Right lobe of liver (tissue), 6 donors: ENCODE results near the gene TWIST1. TPM values are rescaled to one million over a fixed set of nuclear protein-coding genes. Genes with fewer than 3 reads are reported as not detected.

ENCODE experiments used
- ATAC-seq, 4 donors: fragments of 200-7000 bp; cut with Tn5 transposase; one replicate each; pipeline ENCODE4 v1.9.1; 2020; ENCODE audit warnings: mild to moderate bottlenecking in 4 of 4, moderate library complexity in 4 of 4
- DNase-seq, 3 donors: peaks; one replicate each; pipeline ENCODE4 v3.0.0-alpha.2; 2020
- H3K27ac ChIP-seq, 3 donors: fragments of 200-600 bp; one replicate each; pipeline ENCODE4 v1.8.0; 2022
- H3K27me3 ChIP-seq, 2 donors: fragments of 200-600 bp; one replicate each; pipeline ENCODE4 v1.8.0; 2022
- H3K36me3 ChIP-seq, 4 donors: fragments of 200-600 bp; sonication (generic) in 1 of 4; one replicate each; pipeline versions ENCODE4 v1.5.1 to v1.8.0; 2017 to 2022; ENCODE audit warnings: control low read depth in 1 of 4
- H3K4me1 ChIP-seq, 4 donors: fragments of 200-600 bp; sonication (generic) in 1 of 4; one replicate each; pipeline versions ENCODE4 v1.5.1 to v1.8.0; 2017 to 2022; ENCODE audit warnings: control low read depth in 1 of 4
- H3K4me3 ChIP-seq, 3 donors: fragments of 200-600 bp; one replicate each; pipeline ENCODE4 v1.8.0; 2022
- H3K9me3 ChIP-seq, 4 donors: fragments of 200-600 bp; sonication (generic) in 1 of 4; one replicate each; pipeline versions ENCODE4 v1.5.1 to v1.8.0; 2017 to 2022; ENCODE audit warnings: control low read depth in 1 of 4
- POLR2A ChIP-seq: fragments of 450-650 bp; IDR thresholded peaks from one replicate; pipeline ENCODE4 v1.6.1; 2017; ENCODE audit warnings: antibody characterized with exemption, mild to moderate bottlenecking
- WGBS: methylation state at CpG from one replicate; pipeline ENCODE4 v1.1.6; 2018; ENCODE audit warnings: low coverage, low lambda C conversion rate; ENCODE audit not compliant: insufficient coverage; ENCODE audit errors: missing lambda C conversion rate; 5-methylcytosine and 5-hydroxymethylcytosine counted together
- intact Hi-C, 2 donors: fragments of 100-400 bp; cut with DNase I; formaldehyde crosslinking; loops; one replicate each; pipeline versions ENCODE4 v1.11.2 to v1.14.1; 2022
- total RNA-seq, 6 experiments: library from RNA; depleted of rRNA in 2 of 6; stranded (reverse); fragments of >200 nt in 2 of 6; fragmentation: NEBNext Ultra II Directional in 3 of 6; extraction: Animal tissue kit (Norgen Biotek cat#: 25700) in 3 of 6; gene quantifications; one replicate each; pipeline versions ENCODE4 v1.1.0 to v1.2.4, GENCODE V29; 2016 to 2023
- TF ChIP-seq, protein P1 (sequence below), 4 donors: fragments of 200-600 bp in 3 of 4; fragments of 450-650 bp in 1 of 4; IDR thresholded peaks; one replicate each; pipeline versions ENCODE4 v1.5.1 to v1.8.0; 2016 to 2022; ENCODE audit warnings: antibody characterized with exemption in 4 of 4, mild to moderate bottlenecking in 2 of 4
- donor health status: DM: no; HTN: yes; CAD: no.
- donor health status: DM: no; HTN: no; CAD: no.
- donor health status: DM: no; HTN: no; CAD: no.
- donor health status: DM: no; HTN: yes; CAD: no.
- donor health status: DM: no; HTN: yes; CAD: no.

Gene TWIST1
- total RNA-seq, 6 experiments from 2014 or later, result 0.42 TPM; not detected in 5

DNA sequence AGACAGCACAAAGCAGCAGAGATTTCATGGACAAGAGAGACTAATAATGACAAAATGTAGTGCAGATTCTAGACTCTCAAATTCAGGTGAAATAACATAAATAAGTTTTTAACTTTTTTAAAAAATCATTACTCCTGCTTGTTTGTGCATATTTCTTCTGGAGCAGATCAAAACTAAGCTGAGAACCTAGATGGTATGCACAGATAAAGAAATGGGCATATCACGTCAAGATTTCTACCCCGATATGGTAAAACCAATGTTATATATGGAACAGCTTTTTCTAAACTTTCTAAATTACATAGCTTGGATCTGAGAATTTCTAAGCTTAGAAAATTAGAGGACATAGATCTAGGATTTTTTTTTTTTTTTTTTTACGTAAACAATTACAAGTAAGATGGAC lies 18.2 kb downstream of the TWIST1 start:
- 79% methylated on average over 3 of the region's 3 CpGs for WGBS
- no peaks in the 10 kb centered on the region for H3K4me1 ChIP-seq
- no peak overlapping the region for H3K4me3 ChIP-seq
- no peak overlapping the region for H3K27ac ChIP-seq
- no peak for ATAC-seq
- no peak for DNase-seq
- H3K27me3 ChIP-seq, result peaks cover 0 to 4% of the 10 kb centered on the region in 2 donors
- intact Hi-C loops, result no loop called here
- no peaks in the 10 kb centered on the region for H3K36me3 ChIP-seq
- no peaks in the 10 kb centered on the region for H3K9me3 ChIP-seq
- TF ChIP-seq, protein P1, sequence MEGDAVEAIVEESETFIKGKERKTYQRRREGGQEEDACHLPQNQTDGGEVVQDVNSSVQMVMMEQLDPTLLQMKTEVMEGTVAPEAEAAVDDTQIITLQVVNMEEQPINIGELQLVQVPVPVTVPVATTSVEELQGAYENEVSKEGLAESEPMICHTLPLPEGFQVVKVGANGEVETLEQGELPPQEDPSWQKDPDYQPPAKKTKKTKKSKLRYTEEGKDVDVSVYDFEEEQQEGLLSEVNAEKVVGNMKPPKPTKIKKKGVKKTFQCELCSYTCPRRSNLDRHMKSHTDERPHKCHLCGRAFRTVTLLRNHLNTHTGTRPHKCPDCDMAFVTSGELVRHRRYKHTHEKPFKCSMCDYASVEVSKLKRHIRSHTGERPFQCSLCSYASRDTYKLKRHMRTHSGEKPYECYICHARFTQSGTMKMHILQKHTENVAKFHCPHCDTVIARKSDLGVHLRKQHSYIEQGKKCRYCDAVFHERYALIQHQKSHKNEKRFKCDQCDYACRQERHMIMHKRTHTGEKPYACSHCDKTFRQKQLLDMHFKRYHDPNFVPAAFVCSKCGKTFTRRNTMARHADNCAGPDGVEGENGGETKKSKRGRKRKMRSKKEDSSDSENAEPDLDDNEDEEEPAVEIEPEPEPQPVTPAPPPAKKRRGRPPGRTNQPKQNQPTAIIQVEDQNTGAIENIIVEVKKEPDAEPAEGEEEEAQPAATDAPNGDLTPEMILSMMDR (IDR thresholded peaks at IDR 0.05), result no peak
- TF ChIP-seq POLR2A, result no peak

DNA sequence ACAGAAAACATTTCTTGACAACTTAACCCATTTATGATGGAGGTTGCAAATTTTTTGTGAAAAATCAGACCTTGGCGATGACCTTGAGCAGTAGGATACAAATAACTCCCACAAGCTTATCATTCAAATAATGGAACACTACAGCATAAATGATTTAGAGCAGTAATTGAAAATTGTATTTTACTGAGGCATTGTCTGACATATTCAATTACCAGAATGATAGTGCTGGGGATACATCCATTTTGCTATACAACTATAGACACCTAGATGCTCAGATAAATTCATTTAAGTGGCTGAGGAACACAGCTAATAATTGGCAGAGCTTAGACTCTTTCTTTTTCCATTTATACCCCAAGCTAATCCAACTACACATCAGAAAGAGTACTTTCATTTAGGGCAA lies 18.9 kb downstream of the TWIST1 start:
- no peak overlapping the region for H3K27ac ChIP-seq
- no peaks in the 10 kb centered on the region for H3K9me3 ChIP-seq
- DNase-seq, result no peak
- no peak for TF ChIP-seq POLR2A
- TF ChIP-seq, protein P1 (IDR thresholded peaks at IDR 0.05), result no peak
- intact Hi-C loops, result no loop called here
- H3K4me3 ChIP-seq, result no peak overlapping the region
- H3K4me1 ChIP-seq, result no peaks in the 10 kb centered on the region
- no peaks in the 10 kb centered on the region for H3K36me3 ChIP-seq
- 56% methylated on average over 1 of the region's 1 CpG for WGBS
- H3K27me3 ChIP-seq, result peaks cover 0 to 4% of the 10 kb centered on the region in 2 donors
- ATAC-seq, result no peak

DNA sequence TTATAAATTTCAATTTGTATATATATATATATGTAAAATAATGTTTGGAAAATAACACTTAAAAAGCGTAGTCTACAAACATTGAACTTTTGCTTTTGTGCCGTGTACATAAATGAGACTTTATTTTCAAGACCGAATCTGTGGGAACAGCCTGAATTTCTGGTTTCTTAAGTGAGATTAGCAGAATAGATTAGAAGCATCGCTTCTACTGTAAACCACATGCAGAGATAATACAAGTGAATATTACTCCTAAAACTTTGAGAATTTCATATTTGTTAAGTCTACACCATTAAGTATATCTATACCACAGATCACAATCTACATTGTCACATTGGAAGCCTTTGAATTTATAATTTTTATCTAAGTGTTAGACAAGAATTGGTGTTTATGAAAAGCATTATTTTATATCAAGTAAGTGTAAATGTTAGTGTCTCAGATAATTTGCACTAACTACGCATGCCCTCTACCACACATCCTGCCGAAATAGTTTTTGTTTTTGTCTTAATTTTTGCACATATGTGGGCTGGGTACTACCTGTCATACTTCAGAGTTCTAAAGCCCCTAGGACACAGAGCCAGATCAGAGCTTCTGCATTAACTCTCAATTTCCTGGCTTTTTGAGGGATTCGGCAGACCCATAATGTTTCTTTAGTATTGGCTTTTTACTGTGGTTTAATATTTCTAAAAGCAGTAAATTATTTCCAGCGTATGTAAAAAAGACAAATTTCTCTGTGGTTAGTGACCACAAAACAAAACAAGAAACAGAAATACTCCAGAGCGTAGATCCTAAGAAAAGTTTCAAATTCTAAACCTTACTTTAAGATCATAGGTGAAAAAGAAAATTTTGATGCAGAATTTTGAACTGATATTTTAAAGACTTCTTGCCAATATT lies 20.0 kb downstream of the TWIST1 start:
- Histone ChIP-seq H3K4me3 (no peak overlapping the region), H3K9me3 (no peaks in the 10 kb centered on the region), H3K36me3 (no peaks in the 10 kb centered on the region), H3K27ac (no peak overlapping the region), H3K4me1 (no peaks in the 10 kb centered on the region), H3K27me3 (peaks cover 0 to 4% of the 10 kb centered on the region in 2 donors)
- no peak for TF ChIP-seq POLR2A
- TF ChIP-seq, protein P1 (IDR thresholded peaks at IDR 0.05), result no peak
- WGBS, result 64% methylated on average over 9 of the region's 9 CpGs
- DNase-seq (no peak), ATAC-seq (no peak)
- intact Hi-C loops, result no loop called here

DNA sequence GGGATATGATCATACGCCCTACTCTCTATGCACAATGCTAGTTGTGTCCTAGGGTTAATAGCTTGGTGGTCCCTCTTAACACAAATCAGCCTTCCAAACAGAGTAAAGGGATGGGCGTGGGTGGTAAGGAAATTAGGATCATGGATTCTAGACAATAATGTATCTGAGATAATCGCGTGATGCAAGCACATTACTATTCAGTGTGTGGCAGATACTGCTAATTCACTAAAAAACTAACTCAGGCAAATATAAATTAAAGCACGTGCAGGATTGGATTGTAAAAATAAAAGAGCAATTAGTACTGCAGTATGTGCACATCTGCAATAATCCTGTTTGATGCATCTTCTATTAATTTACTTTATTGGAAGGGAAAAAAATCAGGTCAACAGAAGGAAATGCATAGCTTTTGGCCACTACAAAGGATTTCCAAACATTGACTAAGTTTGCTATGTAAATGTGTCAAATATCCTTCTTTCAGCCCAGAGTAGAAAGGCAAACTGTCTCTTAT lies 22.0 kb downstream of the TWIST1 start:
- no peak for TF ChIP-seq POLR2A
- TF ChIP-seq, protein P1 (IDR thresholded peaks at IDR 0.05), result no peak
- DNase-seq (no peak), ATAC-seq (no peak)
- Histone ChIP-seq H3K36me3 (no peaks in the 10 kb centered on the region), H3K9me3 (no peaks in the 10 kb centered on the region), H3K4me3 (no peak overlapping the region), H3K27ac (no peak overlapping the region), H3K4me1 (no peaks in the 10 kb centered on the region), H3K27me3 (peaks cover 0 to 4% of the 10 kb centered on the region in 2 donors)
- intact Hi-C loops, result no loop called here
- WGBS, result 47% methylated on average over 5 of the region's 5 CpGs
